Activated naive CD4-positive, alpha-beta T cell treated with anti-CD3 and anti-CD28 coated beads, Interleukin-2, amount 50 U/mL, for 16 hours (primary cell): Measurements from ENCODE around the gene FICD.

Experiments used
- DNase-seq: peaks from one replicate; pipeline ENCODE4 v3.0.0-alpha.2; 2020

FICD gene

GRCh38 chr12:108505129-108505528 is 9.9 kb upstream of the FICD start:
- DNase-seq: no peak

- DNase-seq: no peak
These were observed 7.0 kb upstream of the FICD start for GRCh38 chr12:108507971-108508642.

- no peak for DNase-seq
These were observed 5.3 kb upstream of the FICD start for GRCh38 chr12:108509806-108510205.

- DNase-seq: no peak
These were observed 4.2 kb upstream of the FICD start for GRCh38 chr12:108510836-108511235.

GRCh38 chr12:108511633-108512540 is 3.2 kb upstream of the FICD start:
- peak; percentile 75 for DNase-seq

GRCh38 chr12:108514468-108514972 is 557 bp upstream of the FICD start:
- DNase-seq: no peak

GRCh38 chr12:108515916-108516315 is 839 bp downstream of the FICD start:
- no peak for DNase-seq

- DNase-seq: no peak
These were observed 1.6 kb downstream of the FICD start for GRCh38 chr12:108516511-108517275.

- no peak for DNase-seq
These were observed 2.4 kb downstream of the FICD start for GRCh38 chr12:108517288-108518100.

- no peak for DNase-seq
These were observed 3.1 kb downstream of the FICD start for GRCh38 chr12:108518101-108518715.

GRCh38 chr12:108518716-108519496 is 3.8 kb downstream of the FICD start:
- DNase-seq: no peak

- no peak for DNase-seq
These were observed 4.5 kb downstream of the FICD start for GRCh38 chr12:108519558-108519957.

- DNase-seq: no peak
These were observed 8.3 kb downstream of the FICD start for GRCh38 chr12:108523365-108523764.

- no peak for DNase-seq
These were observed 10.6 kb downstream of the FICD start for GRCh38 chr12:108525681-108526080.

GRCh38 chr12:108526482-108527165 is 11.5 kb downstream of the FICD start:
- DNase-seq: no peak

GRCh38 chr12:108527166-108527496 is 12.1 kb downstream of the FICD start:
- no peak for DNase-seq

GRCh38 chr12:108530161-108530560 is 15.1 kb downstream of the FICD start:
- DNase-seq: no peak

GRCh38 chr12:108531929-108532848 is 17.1 kb downstream of the FICD start:
- no peak for DNase-seq

GRCh38 chr12:108538146-108538545 is 23.1 kb downstream of the FICD start:
- DNase-seq: no peak
